Measurements from ENCODE around the gene TLE3.

Gene TLE3

GRCh38 chr15:70027518-70027917, 70.2 kb downstream of the TLE3 start:
- DNase-seq (ENCODE audit: low read depth), result no peak

DNA sequence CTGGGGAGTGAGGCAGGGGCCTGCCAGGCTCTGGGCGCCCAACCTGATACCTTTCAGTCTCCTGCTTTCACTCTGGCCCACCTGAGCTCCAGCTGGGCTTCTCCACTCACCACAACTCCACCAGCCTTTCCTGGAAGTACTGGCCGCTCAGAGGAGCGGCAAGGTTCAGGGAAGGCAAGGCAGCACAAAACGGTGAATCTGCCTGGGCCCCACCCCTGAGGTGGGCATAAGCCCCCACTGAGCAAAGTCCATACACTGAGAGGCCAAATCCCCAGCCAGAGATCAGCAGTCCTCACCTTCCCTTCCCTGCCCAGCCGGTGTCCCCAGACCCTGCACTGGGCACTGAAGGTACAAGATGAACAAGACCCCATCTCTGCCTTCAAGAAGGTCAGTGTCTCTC, 70.7 kb downstream of the TLE3 start:
- no peak for DNase-seq (ENCODE audit: low read depth)

- DNase-seq (ENCODE audit: low read depth), result no peak
Measured at GRCh38 chr15:70025413-70026296, 72.1 kb downstream of the TLE3 start.

DNA sequence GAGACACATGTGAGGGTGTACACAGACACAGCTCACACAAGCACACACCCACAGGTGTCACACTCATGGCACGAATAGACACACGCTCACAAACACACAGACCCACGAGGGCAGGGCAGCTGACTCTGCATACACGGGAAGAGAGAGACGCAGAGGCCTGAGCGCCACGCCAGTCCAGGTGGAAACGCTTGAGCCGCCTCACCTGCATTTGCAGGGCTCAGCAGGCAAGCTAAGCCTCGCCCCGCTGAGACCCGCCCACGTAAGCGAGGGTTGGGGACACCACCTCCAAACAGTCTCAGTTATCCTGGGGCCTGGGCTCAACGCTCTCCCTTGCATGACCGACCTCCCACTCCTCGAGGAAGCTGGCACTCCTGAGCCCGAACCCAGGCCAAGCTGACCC, 73.2 kb downstream of the TLE3 start:
- DNase-seq (ENCODE audit: low read depth), result no peak

DNA sequence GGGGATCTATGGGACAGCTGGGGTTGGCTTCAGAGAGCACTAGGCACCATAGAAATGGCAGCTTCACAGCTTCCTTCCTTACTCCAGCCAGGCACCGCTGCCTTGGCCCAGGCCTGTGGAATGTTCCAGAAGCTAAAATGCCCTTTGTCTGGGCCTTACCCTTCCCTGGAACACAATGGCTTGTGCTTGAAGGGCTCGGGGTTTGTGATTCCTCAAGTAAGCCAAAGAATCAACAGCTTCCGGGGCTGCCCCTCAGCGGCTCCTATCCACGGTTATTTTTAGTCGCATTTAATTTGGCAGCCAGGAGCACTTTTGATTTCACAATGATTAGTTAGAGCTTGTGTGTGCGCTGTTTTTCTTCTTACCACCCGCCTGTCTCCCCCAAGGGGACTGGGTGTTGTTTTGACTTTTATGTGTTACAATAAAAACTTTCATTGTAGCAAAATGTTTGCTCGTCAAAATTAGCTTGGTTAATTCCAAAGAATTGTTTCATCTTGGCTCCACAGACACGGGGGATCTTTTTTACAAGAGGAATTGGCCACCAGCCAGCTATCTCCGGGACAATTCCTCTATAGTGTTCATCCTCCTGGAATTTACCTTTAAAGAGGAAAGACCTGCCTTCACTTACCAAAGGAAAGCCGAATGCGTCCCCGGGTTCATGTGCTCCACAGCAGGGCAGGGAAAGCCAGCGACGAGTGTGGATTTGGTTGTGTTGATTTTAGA, 73.8 kb downstream of the TLE3 start:
- no peak for DNase-seq (ENCODE audit: low read depth)

- peak; percentile 29 for DNase-seq (ENCODE audit: low read depth)
Measured at GRCh38 chr15:70023064-70023768, 74.5 kb downstream of the TLE3 start.

DNA sequence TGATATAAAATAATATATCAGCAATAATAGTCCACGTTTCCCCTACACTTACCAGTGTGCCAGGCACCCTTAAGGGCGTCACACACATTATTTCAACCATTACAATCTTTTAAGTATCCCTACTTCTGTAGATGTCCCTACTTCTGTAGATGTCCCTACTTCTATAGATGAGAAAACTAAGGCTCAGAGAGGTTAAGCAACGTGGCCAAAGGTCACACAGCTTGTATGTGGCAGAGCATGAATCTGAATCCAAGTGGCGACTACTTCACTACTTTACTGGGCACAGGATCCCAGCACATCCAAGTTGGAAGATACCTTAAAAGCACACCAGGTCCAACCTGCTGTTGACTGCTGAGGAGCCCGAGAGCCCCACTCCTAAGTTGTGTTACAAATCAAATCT, 77.5 kb downstream of the TLE3 start:
- DNase-seq (ENCODE audit: low read depth), result no peak

DNA sequence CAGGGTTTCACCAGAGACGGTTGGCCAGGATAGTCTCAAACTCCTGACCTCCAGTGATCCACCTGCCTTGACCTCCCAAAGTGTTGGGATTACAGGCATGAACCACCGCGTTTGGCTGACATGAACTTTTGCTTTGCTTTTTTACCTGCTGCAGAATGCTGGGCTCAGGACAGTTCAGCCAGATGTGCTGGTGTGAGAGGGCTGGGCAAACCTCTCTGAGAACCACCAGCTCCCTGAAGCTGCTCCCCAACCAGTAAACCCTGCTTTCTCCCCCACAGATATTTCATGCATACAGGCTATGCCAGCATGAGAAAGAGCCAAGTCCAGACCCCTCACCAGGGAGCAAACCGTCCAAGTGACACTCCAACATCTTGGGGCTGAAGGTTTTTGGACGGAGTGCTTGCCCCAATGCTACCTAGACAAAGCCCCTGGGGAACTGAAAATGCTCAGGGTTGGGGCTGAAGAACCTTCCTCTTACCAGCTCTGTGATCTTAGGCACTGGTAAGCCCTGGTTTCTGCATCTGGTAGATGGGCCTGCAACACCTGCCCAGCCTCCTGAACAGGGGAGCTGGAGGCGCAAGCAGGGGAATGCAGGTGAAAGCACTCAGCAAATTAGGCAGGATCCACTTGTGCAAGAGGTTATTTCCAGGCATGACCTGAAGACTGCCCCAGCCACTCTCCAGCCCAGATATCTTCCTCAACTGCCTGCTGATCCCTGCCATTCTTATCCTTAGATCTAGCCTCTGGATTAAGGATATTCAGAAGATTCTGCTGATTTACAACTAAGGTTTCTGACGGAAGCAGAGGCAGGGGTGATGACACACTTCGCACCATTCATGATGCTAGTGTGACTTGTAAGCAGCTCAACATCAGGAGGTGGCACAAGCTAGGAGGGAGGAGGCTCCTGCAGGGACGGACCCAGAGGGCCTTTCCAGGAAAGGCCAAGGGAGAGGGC, 78.8 kb downstream of the TLE3 start:
- no peak for DNase-seq (ENCODE audit: low read depth)

DNA sequence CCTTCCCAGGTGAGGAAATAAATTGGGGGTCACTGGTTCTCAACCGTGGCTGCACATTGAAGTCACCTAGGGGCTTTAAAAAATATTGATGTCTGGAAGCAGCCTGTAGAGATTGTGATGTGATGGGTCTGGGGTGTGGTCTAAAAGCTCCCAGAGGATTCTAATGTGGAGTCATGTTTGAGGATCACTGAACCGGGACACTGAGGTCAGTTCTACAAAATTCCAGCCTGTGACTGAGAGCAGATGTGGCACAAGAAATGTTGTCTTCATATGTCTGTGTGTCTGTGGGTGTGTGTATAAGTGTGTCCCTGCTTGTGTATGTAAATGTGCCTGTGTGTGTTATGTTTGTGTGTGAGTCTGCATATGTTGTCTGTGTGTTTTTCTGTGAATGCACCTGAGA, 79.9 kb downstream of the TLE3 start:
- no peak for DNase-seq (ENCODE audit: low read depth)

DNA sequence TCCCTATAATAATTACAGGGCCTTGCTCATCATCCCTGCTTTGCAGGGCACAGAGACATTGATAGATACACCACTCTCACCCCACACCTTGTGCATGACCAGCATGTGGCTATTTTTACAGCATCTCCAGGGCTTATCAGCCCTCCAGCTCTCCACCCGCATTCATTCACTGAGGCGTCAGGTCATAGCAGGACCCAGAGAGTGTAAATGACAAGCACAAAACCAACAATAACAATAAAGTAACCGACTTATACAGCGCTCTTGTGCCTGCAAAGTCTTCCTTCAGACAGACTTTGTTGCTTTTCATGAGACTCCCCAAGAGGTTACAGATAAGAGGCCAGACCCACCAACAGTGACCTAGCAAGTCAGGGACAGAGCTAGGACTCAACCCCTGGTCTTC, 80.7 kb downstream of the TLE3 start:
- DNase-seq (ENCODE audit: low read depth), result no peak

DNA sequence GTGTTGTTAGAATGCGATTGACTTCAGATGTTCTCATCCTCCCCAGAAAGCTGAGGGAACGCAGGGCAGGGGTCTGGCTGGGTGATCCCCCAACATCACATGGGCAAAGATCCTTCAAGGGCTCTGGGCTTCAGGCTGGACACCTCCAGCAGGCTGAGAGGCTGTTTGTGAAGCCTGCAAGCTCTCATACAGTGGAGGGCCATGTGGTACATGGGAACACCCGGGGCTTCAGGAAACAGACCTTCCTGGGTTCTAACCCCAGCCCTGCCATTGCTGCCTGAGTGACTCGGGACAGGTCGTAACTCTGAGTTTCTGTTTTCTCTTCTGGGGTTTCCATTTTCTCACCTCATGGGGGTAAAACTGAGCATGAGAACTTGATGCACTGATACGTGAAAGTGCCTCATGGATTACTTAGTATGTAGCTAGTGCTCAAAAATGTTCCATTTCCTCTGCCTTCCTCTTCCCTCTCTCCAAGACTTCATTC, 81.2 kb downstream of the TLE3 start:
- no peak for DNase-seq (ENCODE audit: low read depth)

- no peak for DNase-seq (ENCODE audit: low read depth)
Measured at GRCh38 chr15:70014860-70015490, 82.7 kb downstream of the TLE3 start.

GRCh38 chr15:70014331-70014730, 83.4 kb downstream of the TLE3 start:
- no peak for DNase-seq (ENCODE audit: low read depth)

- no peak for DNase-seq (ENCODE audit: low read depth)
Measured at GRCh38 chr15:70013656-70014313, 83.9 kb downstream of the TLE3 start.

DNA sequence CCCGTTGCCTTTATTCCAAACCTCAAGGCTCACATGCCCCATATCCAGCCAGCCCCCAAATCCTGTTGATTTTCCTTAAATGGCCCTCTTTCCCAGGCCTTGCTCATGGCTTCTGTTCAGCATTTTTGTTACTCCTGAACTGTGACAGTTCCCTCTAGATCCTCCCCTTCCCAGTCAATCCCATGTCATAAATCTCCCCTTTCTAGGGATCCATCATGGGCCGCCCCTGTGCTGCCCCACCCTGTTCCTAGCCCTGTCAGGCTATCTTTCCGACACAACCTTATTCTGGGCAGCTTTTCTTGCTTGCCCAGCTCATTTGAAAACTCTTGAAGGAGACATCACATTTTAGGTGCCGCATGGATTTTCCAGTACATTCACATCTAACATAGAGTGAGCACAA, 84.8 kb downstream of the TLE3 start:
- DNase-seq (ENCODE audit: low read depth), result no peak

GRCh38 chr15:70008697-70009290, 88.9 kb downstream of the TLE3 start:
- no peak for DNase-seq (ENCODE audit: low read depth)

GRCh38 chr15:70006259-70007147, 91.2 kb downstream of the TLE3 start:
- DNase-seq (ENCODE audit: low read depth), result no peak

DNA sequence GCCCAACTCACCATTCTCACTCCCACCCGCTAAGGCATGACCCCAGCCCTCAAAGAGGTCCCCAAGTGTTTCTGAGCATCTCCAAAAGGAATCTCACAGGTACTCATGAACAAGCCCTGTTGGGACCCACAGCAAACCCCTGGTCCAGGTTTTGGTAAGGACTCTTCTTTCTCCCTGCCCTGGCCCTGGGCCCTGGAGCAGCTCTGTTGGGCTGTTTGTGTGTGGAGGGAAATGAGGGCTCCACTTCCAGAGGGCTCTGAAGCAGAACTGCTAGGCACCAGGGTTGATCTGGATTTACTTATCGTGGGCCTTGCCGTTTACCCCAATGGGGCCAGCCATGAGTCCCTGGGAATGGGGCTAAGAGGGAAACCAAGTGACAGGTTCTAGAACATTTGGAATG, 92.9 kb downstream of the TLE3 start:
- no peak for DNase-seq (ENCODE audit: low read depth)

GRCh38 chr15:70002897-70003296, 94.8 kb downstream of the TLE3 start:
- DNase-seq (ENCODE audit: low read depth), result no peak

Measured in stimulated activated CD8-positive, alpha-beta memory T cell treated with anti-CD3 and anti-CD28 coated beads, Interleukin-12 subunit alpha, Interleukin-12 subunit beta, amount 100 ng/mL, for 4 hours (primary cell).